ENCODE results near the gene C1QL2.

Gene C1QL2

DNA sequence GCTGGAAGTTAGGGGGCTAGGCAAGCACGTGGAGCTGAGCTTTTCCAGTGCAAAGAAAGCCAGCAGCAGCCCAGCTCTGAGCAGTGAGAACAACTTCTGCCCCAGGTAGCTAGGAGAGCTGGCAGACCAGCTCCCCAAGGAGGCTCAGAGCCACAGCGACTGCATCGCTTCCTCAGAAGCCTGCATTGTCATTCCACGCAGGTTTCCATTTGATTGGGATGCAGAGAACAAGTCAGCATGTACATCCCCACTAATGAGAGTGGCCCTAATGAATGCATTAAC is 45.1 kb downstream of the C1QL2 start:
- no peak overlapping the region for H3K4me3 ChIP-seq (ENCODE audit: low read depth, low read length)
- TF ChIP-seq, protein P1, sequence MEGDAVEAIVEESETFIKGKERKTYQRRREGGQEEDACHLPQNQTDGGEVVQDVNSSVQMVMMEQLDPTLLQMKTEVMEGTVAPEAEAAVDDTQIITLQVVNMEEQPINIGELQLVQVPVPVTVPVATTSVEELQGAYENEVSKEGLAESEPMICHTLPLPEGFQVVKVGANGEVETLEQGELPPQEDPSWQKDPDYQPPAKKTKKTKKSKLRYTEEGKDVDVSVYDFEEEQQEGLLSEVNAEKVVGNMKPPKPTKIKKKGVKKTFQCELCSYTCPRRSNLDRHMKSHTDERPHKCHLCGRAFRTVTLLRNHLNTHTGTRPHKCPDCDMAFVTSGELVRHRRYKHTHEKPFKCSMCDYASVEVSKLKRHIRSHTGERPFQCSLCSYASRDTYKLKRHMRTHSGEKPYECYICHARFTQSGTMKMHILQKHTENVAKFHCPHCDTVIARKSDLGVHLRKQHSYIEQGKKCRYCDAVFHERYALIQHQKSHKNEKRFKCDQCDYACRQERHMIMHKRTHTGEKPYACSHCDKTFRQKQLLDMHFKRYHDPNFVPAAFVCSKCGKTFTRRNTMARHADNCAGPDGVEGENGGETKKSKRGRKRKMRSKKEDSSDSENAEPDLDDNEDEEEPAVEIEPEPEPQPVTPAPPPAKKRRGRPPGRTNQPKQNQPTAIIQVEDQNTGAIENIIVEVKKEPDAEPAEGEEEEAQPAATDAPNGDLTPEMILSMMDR (IDR thresholded peaks at IDR 0.05; ENCODE audit: low read depth, low read length) = no peak

DNA sequence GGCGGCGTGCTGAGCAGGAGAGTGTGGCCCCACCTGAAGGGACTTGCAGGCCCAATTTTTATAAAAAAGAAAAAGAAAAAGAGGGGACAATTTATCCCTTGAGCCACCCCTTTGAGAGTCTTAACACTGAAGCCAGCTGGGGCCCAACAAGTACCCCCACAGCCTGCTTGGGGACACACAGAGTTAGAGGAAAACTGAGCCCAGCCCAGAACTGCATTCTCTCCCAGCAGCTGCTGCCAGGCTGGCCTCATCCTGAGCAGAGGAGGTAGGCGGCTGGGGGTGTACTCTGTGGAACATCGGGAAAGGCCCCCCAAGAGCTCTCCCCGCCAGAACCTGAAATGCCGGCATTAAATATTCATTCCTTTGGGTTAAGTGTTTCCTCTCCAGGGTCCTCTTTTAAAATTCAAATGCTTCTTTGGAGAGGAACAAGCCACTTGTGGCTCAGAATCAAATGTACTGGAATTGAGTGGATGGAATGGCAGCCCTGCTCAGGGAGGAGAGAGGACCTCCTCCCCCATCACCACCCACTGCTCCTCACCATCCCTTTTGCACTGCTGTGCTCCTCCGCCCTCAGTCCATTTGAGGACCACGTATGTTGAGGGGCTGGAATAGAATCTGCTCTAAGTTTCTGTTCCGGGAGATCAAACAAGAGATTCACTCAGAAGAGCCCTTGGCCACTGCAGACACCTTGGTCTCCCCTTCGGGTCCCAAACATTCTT is 45.6 kb downstream of the C1QL2 start:
- TF ChIP-seq, protein P1 (IDR thresholded peaks at IDR 0.05; ENCODE audit: low read depth, low read length) = no peak
- H3K4me3 ChIP-seq (ENCODE audit: low read depth, low read length) = no peak overlapping the region

DNA sequence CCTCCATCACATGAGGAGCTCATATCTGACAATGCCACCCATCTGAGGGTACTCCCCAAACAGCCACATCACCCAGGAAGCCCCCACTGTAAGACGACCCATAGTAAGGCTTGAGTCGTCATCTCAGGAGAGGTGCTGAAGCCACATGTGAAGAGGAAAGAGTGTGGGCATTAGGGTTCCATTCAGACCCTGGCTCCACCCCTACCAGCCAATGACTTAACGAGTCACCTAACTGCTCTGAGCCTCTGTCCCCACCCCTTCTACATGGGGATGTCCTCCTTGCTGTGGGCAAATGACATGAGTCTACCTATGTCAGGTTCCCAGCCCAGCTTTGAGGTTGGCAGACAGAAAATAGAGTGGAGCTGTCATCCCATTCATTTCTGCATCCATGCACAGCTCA is 46.3 kb downstream of the C1QL2 start:
- TF ChIP-seq, protein P1 (IDR thresholded peaks at IDR 0.05; ENCODE audit: low read depth, low read length) = no peak
- H3K4me3 ChIP-seq (ENCODE audit: low read depth, low read length) = no peak overlapping the region

DNA sequence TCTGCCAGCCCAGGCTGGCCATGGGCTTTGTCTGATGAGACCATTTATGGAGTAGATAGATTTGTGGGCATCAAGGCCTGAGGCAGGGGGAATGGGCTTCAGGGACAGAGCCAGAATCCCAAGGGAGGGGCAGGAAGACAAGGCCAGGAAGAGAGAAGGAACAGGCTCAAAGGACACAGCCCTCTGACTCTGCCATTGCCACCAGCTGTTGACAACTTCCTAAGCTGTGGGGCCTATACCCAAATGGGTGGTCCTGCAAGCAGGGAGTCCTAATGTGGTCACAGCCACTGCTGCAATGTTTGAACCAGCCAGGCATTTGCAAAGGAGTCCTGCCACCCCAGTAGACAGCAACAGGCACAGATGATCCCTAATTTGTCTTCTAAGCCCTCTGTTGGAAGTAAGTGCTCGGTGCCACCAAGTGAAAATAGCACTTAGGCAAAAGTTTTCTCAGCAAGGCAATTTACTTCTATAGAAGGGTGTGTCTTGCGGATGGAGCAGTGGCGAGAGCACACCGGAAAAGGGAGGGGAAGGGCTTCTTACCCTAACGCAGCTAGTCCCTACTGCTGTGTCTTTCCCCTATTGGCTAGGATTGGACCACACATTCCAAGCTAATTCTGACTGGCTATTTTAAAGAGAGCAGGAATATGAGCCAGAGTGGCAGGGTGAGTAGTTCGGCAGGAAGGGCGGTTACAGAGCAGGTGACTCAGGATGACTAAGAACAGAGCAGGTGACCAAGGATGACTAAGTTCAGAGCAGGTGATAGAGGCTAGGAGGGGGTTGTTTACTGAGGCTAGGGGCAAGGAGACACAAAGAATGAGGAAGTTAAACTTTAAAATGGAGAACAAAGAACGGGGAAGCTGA is 47.2 kb downstream of the C1QL2 start:
- TF ChIP-seq, protein P1 (IDR thresholded peaks at IDR 0.05; ENCODE audit: low read depth, low read length) = no peak
- no peak overlapping the region for H3K4me3 ChIP-seq (ENCODE audit: low read depth, low read length)

DNA sequence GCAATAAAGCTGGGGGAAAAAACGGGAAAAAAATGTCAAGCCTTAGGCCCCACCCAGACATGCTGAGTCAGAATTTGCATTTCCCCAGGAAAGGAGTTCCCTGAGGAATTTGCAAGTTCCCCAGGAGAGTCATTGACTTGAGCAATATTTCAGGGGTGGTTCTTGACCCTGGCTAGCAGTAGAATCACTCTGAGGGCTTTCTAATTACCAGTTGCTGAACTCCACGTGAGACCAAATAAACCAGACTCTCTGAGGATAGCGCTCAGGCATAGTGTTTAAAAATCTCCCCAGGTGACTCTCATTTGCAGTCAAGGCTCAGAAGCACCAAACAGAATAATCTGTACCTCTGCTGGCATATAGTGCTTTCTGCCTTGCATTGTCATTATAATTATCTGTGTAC is 48.7 kb downstream of the C1QL2 start:
- TF ChIP-seq, protein P1 (IDR thresholded peaks at IDR 0.05; ENCODE audit: low read depth, low read length) = no peak

DNA sequence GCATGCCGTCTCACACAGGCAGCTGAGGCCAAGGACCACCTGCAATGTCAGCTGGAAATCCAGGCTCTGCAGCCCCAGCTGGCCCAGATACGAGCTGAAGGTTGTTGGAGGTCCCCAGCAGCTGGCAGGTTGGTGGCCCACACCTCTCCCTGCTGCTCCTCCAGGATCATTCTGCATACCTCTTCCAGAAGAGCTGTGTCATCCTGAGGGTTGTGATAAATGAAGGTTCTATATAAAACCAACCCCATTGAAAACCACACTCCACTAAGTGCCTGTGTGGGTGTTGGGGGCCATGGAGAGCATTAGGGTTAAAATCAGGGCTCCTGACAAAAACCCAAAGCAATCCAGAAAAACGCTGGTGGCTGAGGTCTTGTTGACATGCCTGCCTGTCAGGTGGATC is 50.4 kb downstream of the C1QL2 start:
- no peak overlapping the region for H3K4me3 ChIP-seq (ENCODE audit: low read depth, low read length)
- TF ChIP-seq, protein P1 (IDR thresholded peaks at IDR 0.05; ENCODE audit: low read depth, low read length) = no peak

More for the DNA sequence above, 48.7 kb downstream of the C1QL2 start:
- H3K4me3 ChIP-seq (ENCODE audit: low read depth, low read length) = no peak overlapping the region

DNA sequence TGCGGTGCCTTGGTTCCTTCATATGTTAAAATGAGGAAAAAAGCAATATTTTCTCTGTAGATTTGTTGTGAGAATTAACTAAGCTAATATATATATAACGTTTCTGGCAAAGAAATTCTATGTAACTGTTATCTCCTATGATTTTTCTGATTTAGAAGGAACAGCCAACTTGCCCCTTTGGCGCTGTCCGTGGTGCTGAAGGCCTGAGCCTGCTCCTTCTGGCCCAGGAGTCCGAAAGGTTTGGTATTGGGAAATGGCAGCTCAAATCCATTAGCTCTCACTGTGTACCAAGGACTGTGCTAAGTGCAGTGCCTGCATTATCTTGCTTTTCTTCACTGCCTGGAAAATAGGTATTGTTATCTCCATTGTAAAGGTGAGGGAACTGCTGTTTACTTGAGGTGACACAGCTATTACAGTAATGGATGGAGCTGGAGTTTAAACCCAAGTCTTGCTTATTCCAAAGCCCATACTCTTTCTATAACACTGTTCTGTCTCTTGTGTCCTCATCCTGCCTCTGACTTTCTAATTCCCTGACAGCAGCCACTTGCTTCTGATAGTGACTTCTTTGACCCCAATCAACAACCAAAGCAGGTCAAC is 52.2 kb downstream of the C1QL2 start:
- no peak overlapping the region for H3K4me3 ChIP-seq (ENCODE audit: low read depth, low read length)
- TF ChIP-seq, protein P1 (IDR thresholded peaks at IDR 0.05; ENCODE audit: low read depth, low read length) = no peak
